Hepatocyte (in vitro differentiated cells): ENCODE measurements around the gene MSANTD1.

Source experiments
- CTCF ChIP-seq: fragments of 200-600 bp; sonication (generic); IDR thresholded peaks from 2 replicates; pipeline ENCODE4 v1.5.1; 2016; ENCODE audit warnings: antibody characterized with exemption, mild to moderate bottlenecking; ENCODE audit not compliant: poor library complexity
- EZH2 ChIP-seq: fragments of 200-600 bp; sonication (generic); IDR thresholded peaks from 2 replicates; pipeline ENCODE4 v1.6.1; 2016; ENCODE audit warnings: antibody characterized with exemption, mild to moderate bottlenecking, borderline replicate concordance
- EZH2phosphoT487 ChIP-seq: fragments of 200-600 bp; sonication (generic); IDR thresholded peaks from one replicate; pipeline ENCODE4 v1.6.1; 2018; ENCODE audit warnings: antibody characterized with exemption, mild to moderate bottlenecking, low read depth, moderate library complexity; ENCODE audit not compliant: unreplicated experiment, severe bottlenecking

- TF ChIP-seq CTCF (no peak), EZH2phosphoT487 (no peak), EZH2 (no peak)
Observed at GRCh38 chr4:3213661-3214250, 35.2 kb upstream of the MSANTD1 start.
